Esophagus squamous epithelium (tissue), 5 donors: Measurements from ENCODE around the gene THBS3. TPM values are rescaled to one million over a fixed set of nuclear protein-coding genes. Genes with fewer than 3 reads are reported as not detected.
A peak's percentile ranks its signal among the peaks of the same experiment; 100 is the strongest.

Source experiments
- DNase-seq: peaks from one replicate; lab custom pipeline; 2025; lab: John Stamatoyannopoulos, UW
- H3K27ac ChIP-seq, 4 donors: fragments of 200-600 bp; sonication (generic); one replicate each; pipeline ENCODE4 v1.5.1; 2016 to 2019; ENCODE audit warnings: mild to moderate bottlenecking in 1 of 4
- H3K27me3 ChIP-seq, 4 donors: fragments of 200-600 bp; sonication (generic); 1 replicate in 3 of 4; 2 replicates in 1 of 4; pipeline versions ENCODE4 v1.5.1 to v1.6.0; 2017 to 2021; ENCODE audit warnings: antibody characterized with exemption in 1 of 4
- H3K36me3 ChIP-seq, 3 donors: fragments of 200-600 bp; sonication (generic); one replicate each; pipeline ENCODE4 v1.5.1; 2016 to 2019
- H3K4me1 ChIP-seq, 3 donors: fragments of 200-600 bp; sonication (generic); one replicate each; pipeline ENCODE4 v1.5.1; 2017 to 2019
- H3K4me3 ChIP-seq, 4 donors: fragments of 200-600 bp; sonication (generic); 1 replicate in 3 of 4; 2 replicates in 1 of 4; pipeline ENCODE4 v1.5.1; 2016 to 2019; ENCODE audit warnings: mild to moderate bottlenecking in 2 of 4, moderate library complexity in 1 of 4
- H3K9me3 ChIP-seq, 3 donors: fragments of 200-600 bp; sonication (generic); one replicate each; pipeline ENCODE4 v1.5.1; 2016 to 2019
- POLR2A ChIP-seq, 4 donors: fragments of 450-650 bp; IDR thresholded peaks; one replicate each; pipeline ENCODE4 v1.6.1; 2017; ENCODE audit warnings: antibody characterized with exemption in 4 of 4, mild to moderate bottlenecking in 4 of 4, moderate library complexity in 3 of 4
- WGBS, 2 donors: methylation state at CpG; one replicate each; pipeline ENCODE4 v1.1.5; 2018; 5-methylcytosine and 5-hydroxymethylcytosine counted together
- intact Hi-C: fragments of 100-400 bp; cut with DNase I; formaldehyde crosslinking; loops from one replicate; pipeline ENCODE4 v1.15.0; 2022
- total RNA-seq, 4 donors: library from RNA; depleted of rRNA; stranded (reverse); fragments of >200 nt; gene quantifications; one replicate each; pipeline ENCODE4 v1.1.0, GENCODE V29; 2016
- TF ChIP-seq, protein P1 (sequence below), 6 experiments: fragments of 450-650 bp in 4 of 6; fragments of 200-600 bp in 2 of 6; sonication (generic) in 2 of 6; IDR thresholded peaks; one replicate each; pipeline ENCODE4 v1.5.1; 2016 to 2019; ENCODE audit warnings: antibody characterized with exemption in 6 of 6, mild to moderate bottlenecking in 4 of 6, moderate library complexity in 4 of 6
- donor health status: DM: yes; HTN: yes; CAD: no.

Gene THBS3
- total RNA-seq, 4 donors from 2014 or later, result 8.7 to 18.5 (median 11.1) TPM

DNA sequence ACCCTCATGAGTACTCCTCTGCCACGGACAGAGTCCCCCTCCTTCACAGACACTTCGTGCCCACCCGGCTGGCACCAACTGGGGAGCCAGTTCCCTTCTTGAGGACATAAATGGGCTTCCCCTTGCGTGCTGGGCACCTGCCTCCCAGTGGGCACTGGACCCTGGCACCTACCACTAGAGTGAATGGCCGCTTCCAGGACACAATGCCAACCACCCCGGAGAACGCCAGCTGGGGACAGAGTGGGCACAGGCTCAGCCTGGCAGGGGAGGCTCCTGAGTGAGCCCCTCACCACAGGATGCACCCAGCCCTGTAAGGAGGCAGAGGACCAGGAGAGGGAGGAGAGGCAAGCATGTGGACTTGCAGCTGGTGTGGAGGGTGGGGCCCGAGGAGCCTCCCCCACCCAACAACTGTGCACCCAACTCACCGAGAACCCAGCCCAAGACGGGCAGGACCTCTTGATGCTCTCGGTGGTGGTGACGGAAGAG is 46.6 kb upstream of the THBS3 start:
- H3K27me3 ChIP-seq, result no peaks in the 10 kb centered on the region
- TF ChIP-seq POLR2A (IDR thresholded peaks at IDR 0.05), result no peak
- TF ChIP-seq, protein P1, sequence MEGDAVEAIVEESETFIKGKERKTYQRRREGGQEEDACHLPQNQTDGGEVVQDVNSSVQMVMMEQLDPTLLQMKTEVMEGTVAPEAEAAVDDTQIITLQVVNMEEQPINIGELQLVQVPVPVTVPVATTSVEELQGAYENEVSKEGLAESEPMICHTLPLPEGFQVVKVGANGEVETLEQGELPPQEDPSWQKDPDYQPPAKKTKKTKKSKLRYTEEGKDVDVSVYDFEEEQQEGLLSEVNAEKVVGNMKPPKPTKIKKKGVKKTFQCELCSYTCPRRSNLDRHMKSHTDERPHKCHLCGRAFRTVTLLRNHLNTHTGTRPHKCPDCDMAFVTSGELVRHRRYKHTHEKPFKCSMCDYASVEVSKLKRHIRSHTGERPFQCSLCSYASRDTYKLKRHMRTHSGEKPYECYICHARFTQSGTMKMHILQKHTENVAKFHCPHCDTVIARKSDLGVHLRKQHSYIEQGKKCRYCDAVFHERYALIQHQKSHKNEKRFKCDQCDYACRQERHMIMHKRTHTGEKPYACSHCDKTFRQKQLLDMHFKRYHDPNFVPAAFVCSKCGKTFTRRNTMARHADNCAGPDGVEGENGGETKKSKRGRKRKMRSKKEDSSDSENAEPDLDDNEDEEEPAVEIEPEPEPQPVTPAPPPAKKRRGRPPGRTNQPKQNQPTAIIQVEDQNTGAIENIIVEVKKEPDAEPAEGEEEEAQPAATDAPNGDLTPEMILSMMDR (IDR thresholded peaks at IDR 0.05), result no peak
- whole genome bisulfite sequencing, 2 donors, result 8 to 14% methylated on average over 5 to 8 of the region's 12 CpGs
- peaks cover 0 to 38% (median 4%) of the 10 kb centered on the region in 3 donors for H3K36me3 ChIP-seq
- no peaks in the 10 kb centered on the region for H3K9me3 ChIP-seq
- no peak for DNase-seq
- peaks cover 31 to 52% (median 37%) of the 10 kb centered on the region in 3 donors for H3K4me1 ChIP-seq
- intact Hi-C loops, result loop anchor here (5.0 kb wide), 1 partner anchor 73 kb away; no protein-coding TSS in a partner anchor
- peak overlapping the region; percentile 94 to 99 (median 97) for H3K27ac ChIP-seq
- peak overlapping the region; percentile 70 to 95 (median 88) for H3K4me3 ChIP-seq

DNA sequence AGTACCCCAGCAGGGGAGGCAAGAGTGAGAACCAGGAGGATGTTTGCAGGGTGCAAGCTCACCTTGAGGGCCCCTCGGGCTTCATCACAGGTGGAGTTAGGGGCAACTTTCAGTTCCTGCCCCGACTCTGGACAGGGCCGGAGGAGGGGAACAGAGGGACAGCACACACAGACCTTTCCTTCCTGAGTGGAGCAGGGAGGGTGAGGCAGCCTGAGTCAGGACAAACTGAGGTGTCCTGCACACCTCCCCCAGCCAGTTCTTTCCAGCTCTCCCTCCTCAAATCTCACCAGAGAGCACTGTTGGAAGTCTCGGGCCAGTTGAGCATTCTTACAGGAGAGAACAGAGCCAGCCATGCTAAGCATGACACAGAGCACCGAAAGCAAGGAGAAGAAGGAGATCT is 46.1 kb upstream of the THBS3 start:
- H3K36me3 ChIP-seq, result peaks cover 0 to 38% (median 4%) of the 10 kb centered on the region in 3 donors
- peak overlapping the region in 3 of 4 donors; percentile 83 to 95 (median 94) for H3K4me3 ChIP-seq
- peaks cover 31 to 52% (median 37%) of the 10 kb centered on the region in 3 donors for H3K4me1 ChIP-seq
- DNase-seq, result no peak
- intact Hi-C loops, result loop anchor here (5.0 kb wide), 1 partner anchor 74 kb away; no protein-coding TSS in a partner anchor
- TF ChIP-seq POLR2A (IDR thresholded peaks at IDR 0.05), result no peak
- TF ChIP-seq, protein P1 (IDR thresholded peaks at IDR 0.05), result no peak
- H3K9me3 ChIP-seq, result no peaks in the 10 kb centered on the region
- H3K27me3 ChIP-seq, result no peaks in the 10 kb centered on the region
- peak overlapping the region; percentile 15 to 99 (median 97) for H3K27ac ChIP-seq
- 43 to 72% methylated on average over 3 to 4 of the region's 5 CpGs for WGBS, 2 donors

DNA sequence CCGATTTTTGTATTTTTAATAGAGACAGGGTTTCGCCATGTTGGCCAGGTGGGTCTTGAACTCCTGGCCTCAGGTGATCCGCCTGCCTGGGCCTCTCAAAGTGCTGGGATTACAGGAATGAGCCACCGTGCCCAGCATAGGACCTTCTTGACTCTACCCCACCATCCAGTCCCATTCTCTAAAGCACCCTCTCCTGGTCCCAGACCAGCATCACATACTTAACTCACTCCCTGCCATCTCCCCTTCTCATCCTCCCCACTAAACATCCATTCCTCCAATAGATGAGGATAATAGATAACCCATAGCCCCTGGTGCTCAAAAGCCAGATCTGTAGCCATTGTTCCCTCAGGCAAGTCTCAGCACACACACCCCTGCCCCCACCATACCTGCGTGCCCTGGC is 45.5 kb upstream of the THBS3 start:
- peaks cover 0 to 38% (median 0%) of the 10 kb centered on the region in 3 donors for H3K36me3 ChIP-seq
- H3K4me1 ChIP-seq, result peaks cover 31 to 52% (median 37%) of the 10 kb centered on the region in 3 donors
- WGBS, 2 donors, result 64 to 79% methylated on average over 4 to 5 of the region's 5 CpGs
- intact Hi-C loops, result loop anchor here (5.0 kb wide), 1 partner anchor 74 kb away; no protein-coding TSS in a partner anchor
- no peak for DNase-seq
- no peaks in the 10 kb centered on the region for H3K27me3 ChIP-seq
- peak overlapping the region in 1 of 4 donors; percentile 94 for H3K4me3 ChIP-seq
- no peak for TF ChIP-seq POLR2A (IDR thresholded peaks at IDR 0.05)
- TF ChIP-seq, protein P1 (IDR thresholded peaks at IDR 0.05), result no peak
- no peaks in the 10 kb centered on the region for H3K9me3 ChIP-seq
- peak overlapping the region in 1 of 4 donors; percentile 95 for H3K27ac ChIP-seq

DNA sequence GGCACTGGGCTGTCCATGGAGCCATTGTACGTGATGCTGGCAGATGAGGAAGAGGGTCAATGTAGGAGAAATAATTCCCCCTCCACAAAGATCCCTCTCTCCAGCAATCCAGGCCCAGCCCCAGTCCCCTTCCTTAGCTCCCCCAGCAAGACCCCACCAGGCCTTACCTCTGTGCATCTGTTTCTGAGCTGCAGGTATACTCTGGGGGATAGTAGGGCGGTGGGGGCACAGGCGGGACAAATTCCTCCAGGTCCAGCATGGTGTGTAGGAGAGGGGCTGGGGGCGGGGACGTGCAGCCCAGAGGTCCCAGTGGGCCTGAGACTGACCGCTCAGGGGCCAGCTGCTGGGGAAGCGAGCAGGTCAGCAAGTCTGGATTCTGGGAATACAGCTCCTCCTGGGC is 43.9 kb upstream of the THBS3 start:
- Histone ChIP-seq H3K4me3 (no peak overlapping the region), H3K27me3 (no peaks in the 10 kb centered on the region), H3K4me1 (peaks cover 31 to 49% (median 35%) of the 10 kb centered on the region in 3 donors), H3K27ac (peak overlapping the region in 2 of 4 donors; percentile 56 to 64), H3K36me3 (peaks cover 0 to 36% (median 4%) of the 10 kb centered on the region in 3 donors), H3K9me3 (no peaks in the 10 kb centered on the region)
- TF ChIP-seq, protein P1 (IDR thresholded peaks at IDR 0.05), result no peak
- no peak for TF ChIP-seq POLR2A (IDR thresholded peaks at IDR 0.05)
- 95 to 97% methylated on average over 4 to 7 of the region's 7 CpGs for WGBS, 2 donors
- no peak for DNase-seq
- intact Hi-C loops, result loop anchor here (5.0 kb wide), 1 partner anchor 76 kb away; no protein-coding TSS in a partner anchor
